SH-SY5Y (cell line): Measurements from ENCODE around the gene DNAJC2.

Source experiments
- GATA2 ChIP-seq: IDR thresholded peaks from 2 replicates; pipeline ENCODE4 v1.6.1; 2011; ENCODE audit warnings: mild to moderate bottlenecking, low read depth, low read length
- GATA3 ChIP-seq: IDR thresholded peaks from 2 replicates; pipeline ENCODE4 v1.6.1; 2011; ENCODE audit warnings: low read depth, mild to moderate bottlenecking, low read length, moderate library complexity

- TF ChIP-seq GATA3 (no peak), GATA2 (no peak)
Observed at GRCh38 chr7:103349805-103350204, 5.2 kb upstream of the DNAJC2 start.
